Endothelial cell of umbilical vein (primary cell): ENCODE data around the gene PCNT. TPM values are rescaled to one million over a fixed set of nuclear protein-coding genes. Genes with fewer than 3 reads are reported as not detected.

Experiments used
- BruUV-seq: library from RNA; stranded (reverse); fragments of 400-500 nt; replicated peaks from 2 replicates; lab custom pipeline; 2021; lab: Mats Ljungman, UMichigan
- CTCF ChIA-PET: fragments of 300-600, 350-600 bp; sonication (Branson Sonifier 250); formaldehyde crosslinking; loops from one replicate; lab custom pipeline; 2021; ENCODE audit warnings: antibody characterized with exemption, inconsistent platforms; lab: Charles Lee
- POLR2A ChIA-PET: fragments of 300-600, 350-600 bp; sonication (Branson Sonifier 250); formaldehyde crosslinking; loops from one replicate; lab custom pipeline; 2021; ENCODE audit warnings: antibody characterized with exemption, inconsistent platforms; lab: Charles Lee
- DNase-seq: peaks from one replicate; pipeline ENCODE4 v3.0.0-alpha.2; 2011; ENCODE audit warnings: low read depth, low spot score
- FAIRE-seq: peaks from 2 replicates; lab custom pipeline; 2011; peaks lifted over from hg19 to GRCh38; lab: Jason Lieb, UNC
- H2AFZ ChIP-seq: 2 replicates; pipeline ENCODE4 v1.6.0; 2012; ENCODE audit warnings: low read depth, low read length, control low read depth, inconsistent platforms
- H3K27ac ChIP-seq: 2 replicates; pipeline ENCODE4 v1.5.1; 2011; ENCODE audit warnings: low read depth, mild to moderate bottlenecking, control low read depth, low read length, moderate library complexity; ENCODE audit not compliant: insufficient read depth
- H3K27me3 ChIP-seq, 2 experiments: 2 replicates each; pipeline versions ENCODE4 v1.6.0 to v1.6.1; 2011; ENCODE audit warnings: low read length in 2 of 2, mixed read lengths in 1 of 2; ENCODE audit not compliant: control insufficient read depth in 2 of 2, insufficient read depth in 2 of 2
- H3K36me3 ChIP-seq, 2 experiments: 2 replicates in 1 of 2; 3 replicates in 1 of 2; pipeline ENCODE4 v1.5.1; 2011; ENCODE audit warnings: low read length in 2 of 2, mild to moderate bottlenecking in 1 of 2, moderate library complexity in 1 of 2; ENCODE audit not compliant: control insufficient read depth in 2 of 2, insufficient read depth in 2 of 2; ENCODE audit errors: extremely low read depth in 1 of 2
- H3K4me1 ChIP-seq: 3 replicates; pipeline ENCODE4 v1.5.1; 2011; ENCODE audit warnings: mild to moderate bottlenecking, low read length; ENCODE audit not compliant: control insufficient read depth, insufficient read depth; ENCODE audit errors: extremely low read depth
- H3K4me2 ChIP-seq: 2 replicates; pipeline ENCODE4 v1.6.1; 2011; ENCODE audit warnings: low read length, control low read depth, mixed read lengths; ENCODE audit not compliant: insufficient read depth
- H3K4me3 ChIP-seq, 3 experiments: fragments of 200-600 bp in 1 of 3; sonication (generic), shearing (Covaris generic) in 1 of 3; replicated peaks in 1 of 3; 2 replicates each; pipeline ENCODE4 v1.5.1; 2011 to 2016; ENCODE audit warnings: control low read depth in 3 of 3, low read length in 3 of 3, mild to moderate bottlenecking in 2 of 3, inconsistent platforms in 1 of 3, low read depth in 1 of 3, moderate library complexity in 1 of 3; ENCODE audit not compliant: insufficient read depth in 1 of 3
- H3K79me2 ChIP-seq: 2 replicates; pipeline ENCODE4 v1.6.0; 2012; ENCODE audit warnings: low read length, inconsistent platforms; ENCODE audit not compliant: control insufficient read depth, insufficient read depth
- H3K9ac ChIP-seq: replicated peaks from 2 replicates; pipeline ENCODE3; 2011; ENCODE audit warnings: low read length, control low read depth; ENCODE audit not compliant: insufficient read depth; ENCODE audit errors: extremely low read depth
- H3K9me1 ChIP-seq: replicated peaks from 3 replicates; pipeline ENCODE4 v1.6.0; 2011; ENCODE audit warnings: mild to moderate bottlenecking, low read length; ENCODE audit not compliant: control insufficient read depth, insufficient read depth; ENCODE audit errors: extremely low read depth
- H3K9me3 ChIP-seq: replicated peaks from 2 replicates; pipeline ENCODE4 v1.5.1; 2012; ENCODE audit warnings: low read length, inconsistent platforms; ENCODE audit not compliant: control insufficient read depth, insufficient read depth
- H4K20me1 ChIP-seq: replicated peaks from 2 replicates; pipeline ENCODE3; 2011; ENCODE audit warnings: mild to moderate bottlenecking, low read length; ENCODE audit not compliant: control insufficient read depth, insufficient read depth; ENCODE audit errors: extremely low read depth
- EZH2 ChIP-seq: IDR thresholded peaks from 2 replicates; pipeline ENCODE4 v1.6.1; 2012; ENCODE audit warnings: borderline replicate concordance, low read depth, mild to moderate bottlenecking, moderate library complexity, low read length, inconsistent platforms; ENCODE audit not compliant: severe bottlenecking
- FOS ChIP-seq: IDR thresholded peaks from 2 replicates; pipeline ENCODE4 v1.6.1; 2011; ENCODE audit warnings: mild to moderate bottlenecking, low read length, moderate library complexity, borderline replicate concordance; ENCODE audit not compliant: insufficient read depth
- GATA2 ChIP-seq: IDR thresholded peaks from 2 replicates; pipeline ENCODE4 v1.7.0; 2011; ENCODE audit warnings: low read depth, mild to moderate bottlenecking, moderate library complexity, mixed read lengths, low read length; ENCODE audit not compliant: insufficient read length, insufficient read depth
- JUN ChIP-seq: IDR thresholded peaks from 2 replicates; pipeline ENCODE4 v1.6.1; 2011; ENCODE audit warnings: borderline replicate concordance, low read depth; ENCODE audit not compliant: insufficient read length, insufficient read depth
- MYC ChIP-seq: IDR thresholded peaks from one replicate; pipeline ENCODE4 v1.6.1; 2011; ENCODE audit warnings: mild to moderate bottlenecking, low read depth, low read length
- POLR2A ChIP-seq: IDR thresholded peaks from 2 replicates; pipeline ENCODE4 v1.6.1; 2012; ENCODE audit warnings: low read depth, mild to moderate bottlenecking, control low read depth, low read length
- POLR2AphosphoS5 ChIP-seq: IDR thresholded peaks from 2 replicates; pipeline ENCODE4 v1.6.1; 2012; ENCODE audit warnings: low read depth, mild to moderate bottlenecking, control low read depth, low read length, moderate library complexity; ENCODE audit not compliant: insufficient read depth
- dilution Hi-C: fragments of 300-500 bp; cut with MboI; formaldehyde crosslinking; loops from one replicate; pipeline ENCODE4 v1.15.0; 2019; ENCODE audit warnings: low sequenced_read_pairs; ENCODE audit not compliant: extremely low pct_ligation_motif_present
- intact Hi-C: fragments of 100-400 bp; cut with micrococcal nuclease; formaldehyde crosslinking; loops from one replicate; pipeline ENCODE4 v1.10.0; 2022
- polyA plus RNA-seq, 4 experiments: library from polyadenylated mRNA; depleted of rRNA in 3 of 4; stranded (reverse) in 3 of 4; unstranded in 1 of 4; fragments of >200 nt; gene quantifications; 2 replicates each; pipeline versions ENCODE4 v1.2.1 to v1.2.3, GENCODE V29; 2011 to 2012; ENCODE audit warnings: missing spikeins in 1 of 4
- total RNA-seq: library from RNA; stranded (reverse); gene quantifications from 2 replicates; pipeline ENCODE4 v1.2.3, GENCODE V29; 2021
- TF ChIP-seq, protein P1 (sequence below), 2 donors: IDR thresholded peaks; 1 replicate in 1 of 2; 2 replicates in 1 of 2; pipeline ENCODE4 v1.5.1; 2011; ENCODE audit warnings: low read length in 2 of 2, mild to moderate bottlenecking in 2 of 2, moderate library complexity in 2 of 2, control low read depth in 1 of 2, inconsistent platforms in 1 of 2, low read depth in 1 of 2; ENCODE audit not compliant: insufficient read depth in 1 of 2; ENCODE audit errors: extremely low read depth in 1 of 2
- TF ChIP-seq, protein P2 (sequence below): IDR thresholded peaks from 2 replicates; pipeline ENCODE4 v1.6.1; 2011; ENCODE audit not compliant: insufficient read depth, insufficient read length

Gene PCNT
- total and polyA plus RNA-seq, 2 donors (not counting 3 experiments of a cell fraction or from before 2014, with no cell fraction given), result 9.6 to 49.5 TPM

DNA sequence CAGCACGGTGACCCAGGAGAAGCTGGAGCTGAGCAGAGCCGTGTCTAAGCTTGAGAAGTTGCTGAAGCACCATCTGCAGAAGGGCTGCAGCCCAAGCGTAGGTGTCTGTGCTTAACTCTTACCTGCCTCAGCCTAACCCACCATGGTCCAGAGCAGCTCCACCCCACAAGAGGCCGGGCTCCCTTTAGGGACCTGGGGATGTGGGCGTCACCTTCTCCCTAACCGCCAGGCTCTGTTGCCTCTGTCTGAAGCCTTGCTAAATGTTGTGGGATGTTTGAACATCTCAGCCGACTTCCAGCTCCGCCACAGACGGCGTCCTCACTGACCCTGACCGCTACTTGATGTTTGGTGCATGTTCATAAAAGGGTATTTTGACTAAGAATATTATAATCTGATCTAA is 114.3 kb downstream of the PCNT start:
- Histone ChIP-seq H3K27me3 (no peaks in the 10 kb centered on the region), H3K9ac (no peak overlapping the region), H3K79me2 (no peaks in the 10 kb centered on the region), H3K4me3 (no peak overlapping the region), H3K36me3 (peaks cover 10 to 36% of the 10 kb centered on the region in 2 experiments), H3K9me3 (no peaks in the 10 kb centered on the region), H3K27ac (no peak overlapping the region), H4K20me1 (no peaks in the 10 kb centered on the region), H3K4me1 (no peaks in the 10 kb centered on the region), H2AFZ (no peak overlapping the region), H3K4me2 (no peak overlapping the region), H3K9me1 (no peaks in the 10 kb centered on the region)
- POLR2A ChIA-PET, result no interaction called here
- CTCF ChIA-PET, result no interaction called here
- dilution Hi-C loops, result no loop called here
- no TSS peak for BruUV-seq
- intact Hi-C loops, result no loop called here
- TF ChIP-seq MYC (no peak), POLR2AphosphoS5 (no peak), POLR2A (no peak), FOS (no peak), GATA2 (no peak), EZH2 (no peak), JUN (no peak)
- TF ChIP-seq, protein P1, sequence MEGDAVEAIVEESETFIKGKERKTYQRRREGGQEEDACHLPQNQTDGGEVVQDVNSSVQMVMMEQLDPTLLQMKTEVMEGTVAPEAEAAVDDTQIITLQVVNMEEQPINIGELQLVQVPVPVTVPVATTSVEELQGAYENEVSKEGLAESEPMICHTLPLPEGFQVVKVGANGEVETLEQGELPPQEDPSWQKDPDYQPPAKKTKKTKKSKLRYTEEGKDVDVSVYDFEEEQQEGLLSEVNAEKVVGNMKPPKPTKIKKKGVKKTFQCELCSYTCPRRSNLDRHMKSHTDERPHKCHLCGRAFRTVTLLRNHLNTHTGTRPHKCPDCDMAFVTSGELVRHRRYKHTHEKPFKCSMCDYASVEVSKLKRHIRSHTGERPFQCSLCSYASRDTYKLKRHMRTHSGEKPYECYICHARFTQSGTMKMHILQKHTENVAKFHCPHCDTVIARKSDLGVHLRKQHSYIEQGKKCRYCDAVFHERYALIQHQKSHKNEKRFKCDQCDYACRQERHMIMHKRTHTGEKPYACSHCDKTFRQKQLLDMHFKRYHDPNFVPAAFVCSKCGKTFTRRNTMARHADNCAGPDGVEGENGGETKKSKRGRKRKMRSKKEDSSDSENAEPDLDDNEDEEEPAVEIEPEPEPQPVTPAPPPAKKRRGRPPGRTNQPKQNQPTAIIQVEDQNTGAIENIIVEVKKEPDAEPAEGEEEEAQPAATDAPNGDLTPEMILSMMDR (IDR thresholded peaks at IDR 0.05; ENCODE audit: extremely low read depth in 1 of 2, insufficient read depth in 1 of 2, low read depth in 1 of 2, low read length in 2 of 2), result no peak
- TF ChIP-seq, protein P2, sequence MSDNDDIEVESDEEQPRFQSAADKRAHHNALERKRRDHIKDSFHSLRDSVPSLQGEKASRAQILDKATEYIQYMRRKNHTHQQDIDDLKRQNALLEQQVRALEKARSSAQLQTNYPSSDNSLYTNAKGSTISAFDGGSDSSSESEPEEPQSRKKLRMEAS, result no peak
- no peak for FAIRE-seq
- DNase-seq, result no peak
